Large intestine (tissue), 3 donors: ENCODE data around the gene FAF2. TPM values are rescaled to one million over a fixed set of nuclear protein-coding genes. Genes with fewer than 3 reads are reported as not detected.

Experiments used
- DNase-seq, 2 donors: peaks; one replicate each; pipeline versions ENCODE4 v3.0.0 to v3.0.0-alpha.2; 2013
- H3K27ac ChIP-seq: one replicate; pipeline ENCODE4 v1.5.1; 2013; ENCODE audit warnings: low read length
- H3K27me3 ChIP-seq: 2 replicates; pipeline ENCODE4 v1.6.1; 2013; ENCODE audit warnings: low read length; ENCODE audit not compliant: control insufficient read depth, insufficient read depth
- H3K36me3 ChIP-seq: 2 replicates; pipeline ENCODE4 v1.6.1; 2013; ENCODE audit warnings: low read length; ENCODE audit not compliant: control insufficient read depth, insufficient read depth
- H3K4me1 ChIP-seq: one replicate; pipeline ENCODE4 v1.6.1; 2013; ENCODE audit warnings: low read length; ENCODE audit not compliant: control insufficient read depth, insufficient read depth
- H3K4me3 ChIP-seq: one replicate; pipeline ENCODE4 v1.5.1; 2013; ENCODE audit warnings: low read length
- H3K9me3 ChIP-seq: one replicate; pipeline ENCODE4 v1.6.1; 2013; ENCODE audit warnings: mild to moderate bottlenecking, low read depth, low read length, moderate library complexity; ENCODE audit not compliant: control insufficient read depth
- WGBS: methylation state at CpG from one replicate; pipeline ENCODE4 v1.1.5; 2013; ENCODE audit warnings: low lambda C conversion rate; ENCODE audit not compliant: insufficient coverage; 5-methylcytosine and 5-hydroxymethylcytosine counted together
- polyA plus RNA-seq: library from polyadenylated mRNA; unstranded; fragments of 120-200 nt; gene quantifications from one replicate; pipeline ENCODE4 v1.2.1, GENCODE V29; 2013

FAF2 gene
- polyA plus RNA-seq, 1 donor, result 50.9 TPM

- Histone ChIP-seq H3K27me3 (no peaks in the 10 kb centered on the region), H3K36me3 (peaks cover 66% of the 10 kb centered on the region), H3K27ac (no peak overlapping the region), H3K4me1 (peaks cover 8% of the 10 kb centered on the region), H3K9me3 (no peaks in the 10 kb centered on the region), H3K4me3 (no peak overlapping the region)
- DNase-seq, result no peak
- WGBS, result no CpG with 5 or more reads among the region's 3 CpGs
These were observed 52.3 kb downstream of the FAF2 start for GRCh38 chr5:176500511-176500910.

GRCh38 chr5:176501333-176501732 is 53.1 kb downstream of the FAF2 start:
- peak; percentile 5 to 11 for DNase-seq

GRCh38 chr5:176503496-176503895 is 55.3 kb downstream of the FAF2 start:
- Histone ChIP-seq H3K27ac (peak overlapping the region; percentile 54), H3K4me3 (no peak overlapping the region), H3K4me1 (peaks cover 8% of the 10 kb centered on the region), H3K9me3 (no peaks in the 10 kb centered on the region), H3K36me3 (peaks cover 66% of the 10 kb centered on the region), H3K27me3 (no peaks in the 10 kb centered on the region)
- whole genome bisulfite sequencing, result 40% methylated on average over 1 of the region's 5 CpGs
- peak; percentile 88 to 95 for DNase-seq

More at GRCh38 chr5:176501333-176501732, 53.1 kb downstream of the FAF2 start:
- H3K27me3 ChIP-seq, result no peaks in the 10 kb centered on the region
- WGBS, result no CpG with 5 or more reads among the region's 1 CpG
- H3K27ac ChIP-seq, result no peak overlapping the region
- H3K9me3 ChIP-seq, result no peaks in the 10 kb centered on the region
- peaks cover 61% of the 10 kb centered on the region for H3K36me3 ChIP-seq
- peaks cover 8% of the 10 kb centered on the region for H3K4me1 ChIP-seq
- no peak overlapping the region for H3K4me3 ChIP-seq

GRCh38 chr5:176507911-176508310 is 59.7 kb downstream of the FAF2 start:
- no peaks in the 10 kb centered on the region for H3K9me3 ChIP-seq
- H3K4me1 ChIP-seq, result peaks cover 6% of the 10 kb centered on the region
- WGBS, result no CpG with 5 or more reads among the region's 2 CpGs
- no peak for DNase-seq
- H3K27me3 ChIP-seq, result no peaks in the 10 kb centered on the region
- H3K4me3 ChIP-seq, result no peak overlapping the region
- peaks cover 45% of the 10 kb centered on the region for H3K36me3 ChIP-seq
- no peak overlapping the region for H3K27ac ChIP-seq

- peaks cover 45% of the 10 kb centered on the region for H3K36me3 ChIP-seq
- no peaks in the 10 kb centered on the region for H3K27me3 ChIP-seq
- H3K4me3 ChIP-seq, result no peak overlapping the region
- H3K4me1 ChIP-seq, result peaks cover 4% of the 10 kb centered on the region
- no peaks in the 10 kb centered on the region for H3K9me3 ChIP-seq
- no peak overlapping the region for H3K27ac ChIP-seq
- DNase-seq, result no peak
- 83% methylated on average over 1 of the region's 4 CpGs for WGBS
These were observed 60.4 kb downstream of the FAF2 start for GRCh38 chr5:176508603-176509002.

- Histone ChIP-seq H3K36me3 (peaks cover 14% of the 10 kb centered on the region), H3K27ac (no peak overlapping the region), H3K4me1 (no peaks in the 10 kb centered on the region), H3K9me3 (no peaks in the 10 kb centered on the region), H3K4me3 (no peak overlapping the region), H3K27me3 (no peaks in the 10 kb centered on the region)
- no peak for DNase-seq
- WGBS, result 76% methylated on average over 5 of the region's 12 CpGs
These were observed 65.6 kb downstream of the FAF2 start for GRCh38 chr5:176513788-176514187.

GRCh38 chr5:176514244-176514950 is 66.2 kb downstream of the FAF2 start:
- Histone ChIP-seq H3K4me1 (no peaks in the 10 kb centered on the region), H3K27ac (no peak overlapping the region), H3K9me3 (no peaks in the 10 kb centered on the region), H3K4me3 (no peak overlapping the region), H3K36me3 (peaks cover 7% of the 10 kb centered on the region), H3K27me3 (no peaks in the 10 kb centered on the region)
- no peak for DNase-seq
- no CpG with 5 or more reads among the region's 11 CpGs for WGBS

GRCh38 chr5:176515396-176515795 is 67.2 kb downstream of the FAF2 start:
- Histone ChIP-seq H3K9me3 (no peaks in the 10 kb centered on the region), H3K36me3 (no peaks in the 10 kb centered on the region), H3K4me1 (no peaks in the 10 kb centered on the region), H3K27ac (no peak overlapping the region), H3K27me3 (no peaks in the 10 kb centered on the region), H3K4me3 (no peak overlapping the region)
- DNase-seq, result no peak
- 80% methylated on average over 1 of the region's 4 CpGs for WGBS

- no peaks in the 10 kb centered on the region for H3K27me3 ChIP-seq
- DNase-seq, result no peak
- no peaks in the 10 kb centered on the region for H3K36me3 ChIP-seq
- H3K4me3 ChIP-seq, result no peak overlapping the region
- no peaks in the 10 kb centered on the region for H3K9me3 ChIP-seq
- H3K27ac ChIP-seq, result no peak overlapping the region
- no peaks in the 10 kb centered on the region for H3K4me1 ChIP-seq
- WGBS, result no CpG with 5 or more reads among the region's 7 CpGs
These were observed 69.0 kb downstream of the FAF2 start for GRCh38 chr5:176517053-176517661.

- Histone ChIP-seq H3K9me3 (no peaks in the 10 kb centered on the region), H3K4me3 (no peak overlapping the region), H3K4me1 (no peaks in the 10 kb centered on the region), H3K27me3 (no peaks in the 10 kb centered on the region), H3K36me3 (no peaks in the 10 kb centered on the region), H3K27ac (no peak overlapping the region)
- DNase-seq, result no peak
- 40% methylated on average over 1 of the region's 16 CpGs for WGBS
These were observed 71.9 kb downstream of the FAF2 start for GRCh38 chr5:176519810-176520720.
